IPS-18a (cell line): ENCODE results near the gene SPATA17.

Experiments
- H3K27ac ChIP-seq: one replicate; pipeline ENCODE4 v1.5.1; 2013; ENCODE audit warnings: low read length
- H3K27me3 ChIP-seq: one replicate; pipeline ENCODE4 v1.6.1; 2013; ENCODE audit warnings: mild to moderate bottlenecking, low read length; ENCODE audit not compliant: control insufficient read depth, insufficient read depth
- H3K36me3 ChIP-seq: one replicate; pipeline ENCODE4 v1.6.1; 2013; ENCODE audit warnings: low read depth, low read length; ENCODE audit not compliant: control insufficient read depth
- H3K4me1 ChIP-seq: one replicate; pipeline ENCODE4 v1.6.1; 2013; ENCODE audit warnings: low read depth, low read length; ENCODE audit not compliant: control insufficient read depth
- H3K4me3 ChIP-seq: one replicate; pipeline ENCODE4 v1.5.1; 2013; ENCODE audit warnings: low read length
- H3K9ac ChIP-seq: one replicate; pipeline ENCODE4 v1.6.1; 2013; ENCODE audit warnings: mild to moderate bottlenecking, low read length, moderate library complexity
- H3K9me3 ChIP-seq: one replicate; pipeline ENCODE4 v1.6.1; 2013; ENCODE audit warnings: low read depth, low read length; ENCODE audit not compliant: control insufficient read depth

Gene SPATA17

GRCh38 chr1:217857061-217857460, 225.9 kb downstream of the SPATA17 start:
- Histone ChIP-seq H3K9me3 (no peaks in the 10 kb centered on the region), H3K27me3 (no peaks in the 10 kb centered on the region), H3K4me1 (no peaks in the 10 kb centered on the region), H3K9ac (no peak overlapping the region), H3K4me3 (no peak overlapping the region), H3K27ac (no peak overlapping the region), H3K36me3 (no peaks in the 10 kb centered on the region)

GRCh38 chr1:217861658-217862057, 230.5 kb downstream of the SPATA17 start:
- no peak overlapping the region for H3K27ac ChIP-seq

GRCh38 chr1:217867446-217867995, 236.4 kb downstream of the SPATA17 start:
- Histone ChIP-seq H3K36me3 (no peaks in the 10 kb centered on the region), H3K4me3 (no peak overlapping the region), H3K4me1 (no peaks in the 10 kb centered on the region), H3K27me3 (no peaks in the 10 kb centered on the region), H3K27ac (no peak overlapping the region), H3K9ac (no peak overlapping the region), H3K9me3 (no peaks in the 10 kb centered on the region)

More at GRCh38 chr1:217861658-217862057, 230.5 kb downstream of the SPATA17 start:
- H3K4me1 ChIP-seq, result no peaks in the 10 kb centered on the region
- no peak overlapping the region for H3K9ac ChIP-seq
- no peak overlapping the region for H3K4me3 ChIP-seq
- no peaks in the 10 kb centered on the region for H3K36me3 ChIP-seq
- no peaks in the 10 kb centered on the region for H3K27me3 ChIP-seq
- H3K9me3 ChIP-seq, result no peaks in the 10 kb centered on the region

DNA sequence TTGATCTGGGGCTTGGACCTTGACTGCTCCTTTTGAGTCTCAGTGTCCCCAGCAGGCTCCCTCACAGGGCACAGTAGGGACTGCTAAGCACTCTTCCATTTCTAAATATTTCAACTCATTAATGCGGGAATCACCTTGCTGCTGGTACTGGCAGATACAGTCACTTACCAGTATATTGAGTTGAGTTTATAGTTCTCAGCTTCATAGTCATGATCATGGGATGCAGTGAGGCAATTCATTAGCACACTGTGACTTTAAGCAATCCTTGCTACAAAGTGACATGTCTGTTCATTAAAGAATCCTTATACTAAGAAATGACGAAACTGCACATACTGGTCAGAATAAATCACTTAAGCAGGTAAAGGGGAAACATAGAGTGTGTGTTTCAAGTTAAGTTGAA, 240.8 kb downstream of the SPATA17 start:
- H3K9ac ChIP-seq, result no peak overlapping the region
- no peaks in the 10 kb centered on the region for H3K4me1 ChIP-seq
- H3K4me3 ChIP-seq, result no peak overlapping the region
- no peak overlapping the region for H3K27ac ChIP-seq
- H3K36me3 ChIP-seq, result no peaks in the 10 kb centered on the region
- no peaks in the 10 kb centered on the region for H3K27me3 ChIP-seq
- no peaks in the 10 kb centered on the region for H3K9me3 ChIP-seq

DNA sequence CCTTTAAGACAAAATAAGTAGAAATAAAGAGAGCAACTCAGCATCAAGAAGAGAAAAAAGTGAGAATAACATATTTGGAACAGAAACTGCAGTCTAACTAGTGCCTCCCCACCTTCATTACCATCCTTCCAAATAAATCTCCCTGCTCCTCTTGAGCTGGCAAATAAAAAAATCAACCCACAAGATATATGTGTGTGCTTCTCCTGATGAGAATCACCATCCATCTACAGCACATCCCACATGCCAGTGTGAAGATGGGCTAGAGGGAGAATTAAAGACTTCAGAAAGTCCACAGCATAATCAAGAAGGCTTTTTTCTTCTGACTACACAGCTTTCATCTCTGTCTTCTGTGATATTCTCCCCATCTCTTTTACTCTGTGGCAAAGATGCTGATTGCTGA, 244.1 kb downstream of the SPATA17 start:
- Histone ChIP-seq H3K4me3 (no peak overlapping the region), H3K36me3 (no peaks in the 10 kb centered on the region), H3K27me3 (no peaks in the 10 kb centered on the region), H3K27ac (no peak overlapping the region), H3K9me3 (no peaks in the 10 kb centered on the region), H3K4me1 (no peaks in the 10 kb centered on the region), H3K9ac (no peak overlapping the region)

GRCh38 chr1:217876401-217876800, 245.3 kb downstream of the SPATA17 start:
- Histone ChIP-seq H3K27me3 (no peaks in the 10 kb centered on the region), H3K27ac (no peak overlapping the region), H3K9me3 (no peaks in the 10 kb centered on the region), H3K9ac (no peak overlapping the region), H3K4me1 (no peaks in the 10 kb centered on the region), H3K36me3 (no peaks in the 10 kb centered on the region), H3K4me3 (no peak overlapping the region)

- no peak overlapping the region for H3K9ac ChIP-seq
- no peak overlapping the region for H3K4me3 ChIP-seq
- no peaks in the 10 kb centered on the region for H3K9me3 ChIP-seq
- no peak overlapping the region for H3K27ac ChIP-seq
- H3K4me1 ChIP-seq, result no peaks in the 10 kb centered on the region
- H3K27me3 ChIP-seq, result no peaks in the 10 kb centered on the region
- H3K36me3 ChIP-seq, result no peaks in the 10 kb centered on the region
These were observed 245.8 kb downstream of the SPATA17 start for GRCh38 chr1:217876896-217877295.

DNA sequence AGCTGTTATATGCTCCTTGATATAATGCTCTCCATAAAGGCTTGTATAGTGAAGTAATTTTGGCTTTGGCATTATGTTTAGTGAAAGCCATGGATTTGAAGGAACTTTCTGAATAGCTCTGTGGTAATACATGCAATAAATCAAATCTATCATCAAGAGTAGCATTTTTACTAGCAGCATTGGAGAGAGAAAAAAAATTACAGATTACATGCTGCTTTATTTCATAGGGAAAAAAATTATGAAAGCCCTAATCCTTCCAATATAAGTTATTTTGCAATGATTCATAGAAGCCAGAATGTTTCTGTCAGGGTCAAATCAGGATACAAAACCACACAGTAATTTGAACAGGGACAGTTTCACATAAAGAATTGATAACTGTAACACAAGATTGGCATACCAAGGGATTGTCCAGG, 250.0 kb downstream of the SPATA17 start:
- Histone ChIP-seq H3K36me3 (no peaks in the 10 kb centered on the region), H3K4me1 (no peaks in the 10 kb centered on the region), H3K9me3 (peaks cover 7% of the 10 kb centered on the region), H3K27me3 (no peaks in the 10 kb centered on the region), H3K27ac (no peak overlapping the region), H3K4me3 (no peak overlapping the region), H3K9ac (no peak overlapping the region)

DNA sequence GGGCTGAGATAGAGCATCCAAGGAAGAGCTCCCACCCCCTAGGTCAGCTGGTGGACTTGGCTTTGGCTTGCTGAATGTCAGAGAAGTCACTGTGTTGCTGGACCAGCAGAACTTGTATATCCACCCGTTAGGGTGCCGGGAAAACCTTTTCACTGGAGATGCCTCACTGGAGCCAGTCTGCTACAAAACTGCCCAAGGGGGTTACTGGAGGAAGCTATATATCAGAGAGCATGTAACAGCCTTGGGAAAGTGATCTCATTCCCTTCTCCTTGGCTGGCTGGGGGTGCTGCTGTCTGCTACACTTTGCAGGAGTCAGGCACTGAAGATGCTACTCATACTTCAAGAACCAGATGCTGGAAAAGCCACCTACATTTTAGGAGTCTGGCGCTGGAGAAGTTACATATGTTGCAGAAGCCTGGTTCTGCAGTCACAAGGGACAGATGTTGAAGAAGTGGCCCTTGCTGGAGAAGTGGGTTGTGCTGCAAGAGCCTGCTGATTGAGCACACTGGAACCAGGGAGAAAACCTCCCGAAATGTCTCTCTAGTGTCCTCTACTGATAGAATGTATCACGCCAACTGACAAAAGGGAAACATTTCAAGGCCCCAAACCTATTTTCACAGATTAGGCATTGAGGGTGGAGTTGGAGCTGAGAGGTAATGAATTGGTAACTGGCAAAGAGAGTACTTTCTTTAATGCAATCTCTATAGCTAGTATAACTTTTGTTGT, 250.6 kb downstream of the SPATA17 start:
- Histone ChIP-seq H3K36me3 (no peaks in the 10 kb centered on the region), H3K4me3 (no peak overlapping the region), H3K27ac (no peak overlapping the region)

GRCh38 chr1:217885181-217885580, 254.0 kb downstream of the SPATA17 start:
- Histone ChIP-seq H3K9ac (no peak overlapping the region), H3K27ac (no peak overlapping the region), H3K4me3 (no peak overlapping the region), H3K27me3 (no peaks in the 10 kb centered on the region), H3K4me1 (no peaks in the 10 kb centered on the region), H3K9me3 (peaks cover 7% of the 10 kb centered on the region), H3K36me3 (no peaks in the 10 kb centered on the region)

More for the DNA sequence above, 250.6 kb downstream of the SPATA17 start:
- Histone ChIP-seq H3K4me1 (no peaks in the 10 kb centered on the region), H3K9ac (no peak overlapping the region), H3K27me3 (no peaks in the 10 kb centered on the region), H3K9me3 (peaks cover 7% of the 10 kb centered on the region)

GRCh38 chr1:217888328-217888727, 257.2 kb downstream of the SPATA17 start:
- Histone ChIP-seq H3K36me3 (no peaks in the 10 kb centered on the region), H3K27me3 (no peaks in the 10 kb centered on the region), H3K9me3 (peaks cover 5% of the 10 kb centered on the region), H3K4me1 (no peaks in the 10 kb centered on the region), H3K4me3 (no peak overlapping the region), H3K27ac (no peak overlapping the region), H3K9ac (no peak overlapping the region)

- Histone ChIP-seq H3K27me3 (no peaks in the 10 kb centered on the region), H3K9me3 (no peaks in the 10 kb centered on the region), H3K4me3 (no peak overlapping the region), H3K9ac (no peak overlapping the region), H3K27ac (no peak overlapping the region), H3K36me3 (no peaks in the 10 kb centered on the region), H3K4me1 (no peaks in the 10 kb centered on the region)
These were observed 258.3 kb downstream of the SPATA17 start for GRCh38 chr1:217889401-217889800.
